Glutamatergic neuron (in vitro differentiated cells): ENCODE data around the gene PLA2G2F. TPM values are rescaled to one million over a fixed set of nuclear protein-coding genes. Genes with fewer than 3 reads are reported as not detected.

Source experiments
- DNase-seq: peaks from one replicate; pipeline ENCODE4 v3.0.0; 2022
- H3K27ac Mint-ChIP-seq: one replicate; pipeline ENCODE4 v1.8.0; 2020; ENCODE audit warnings: mild to moderate bottlenecking, mixed read lengths, inconsistent platforms; ENCODE audit not compliant: unreplicated experiment
- H3K27me3 Mint-ChIP-seq: one replicate; pipeline ENCODE4 v1.8.0; 2020; ENCODE audit warnings: mild to moderate bottlenecking, moderate library complexity, mixed read lengths, inconsistent platforms; ENCODE audit not compliant: unreplicated experiment
- H3K36me3 Mint-ChIP-seq: one replicate; pipeline ENCODE4 v1.8.0; 2020; ENCODE audit warnings: mild to moderate bottlenecking, mixed read lengths, inconsistent platforms; ENCODE audit not compliant: unreplicated experiment
- H3K4me1 Mint-ChIP-seq: one replicate; pipeline ENCODE4 v1.8.0; 2020; ENCODE audit warnings: mild to moderate bottlenecking, low read depth, mixed read lengths, inconsistent platforms; ENCODE audit not compliant: unreplicated experiment
- H3K4me3 Mint-ChIP-seq: one replicate; pipeline ENCODE4 v1.8.0; 2020; ENCODE audit warnings: mild to moderate bottlenecking, mixed read lengths, inconsistent platforms; ENCODE audit not compliant: unreplicated experiment
- H3K9me3 Mint-ChIP-seq: one replicate; pipeline ENCODE4 v1.8.0; 2020; ENCODE audit warnings: mild to moderate bottlenecking, moderate library complexity, mixed read lengths, inconsistent platforms; ENCODE audit not compliant: unreplicated experiment
- total RNA-seq: library from RNA; stranded (reverse); fragmentation: NEBNext Ultra II Directional; extraction: Animal tissue kit (Norgen Biotek cat#: 25700); gene quantifications from one replicate; pipeline ENCODE4 v1.2.1, GENCODE V29; 2021; ENCODE audit not compliant: unreplicated experiment
- TF ChIP-seq, protein P1 (sequence below): fragments of 200-600 bp; sonication (generic); IDR thresholded peaks from one replicate; pipeline ENCODE4 v1.5.0; 2021; ENCODE audit not compliant: partially characterized antibody, unreplicated experiment

The PLA2G2F gene
- total RNA-seq, 1 donor from 2014 or later = not detected

DNA sequence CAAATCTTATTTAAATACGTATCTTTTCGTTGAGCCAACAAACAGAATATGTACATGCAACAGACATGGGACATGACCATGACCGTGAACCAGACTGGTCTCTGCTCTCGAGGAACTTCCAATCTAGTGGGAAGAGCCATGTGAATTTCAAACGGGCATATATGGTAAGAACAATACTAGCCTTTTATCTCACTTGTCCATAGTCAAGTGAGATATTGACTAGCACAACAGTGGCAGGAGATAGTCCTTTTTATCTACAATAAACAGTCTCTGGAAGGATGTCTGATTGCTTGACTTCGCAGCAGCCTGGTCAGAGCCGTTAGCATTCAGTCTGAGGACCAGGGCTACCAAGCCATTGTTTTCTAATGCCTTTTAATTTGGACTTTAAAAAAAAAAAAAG is 59.8 kb downstream of the PLA2G2F start:
- TF ChIP-seq, protein P1, sequence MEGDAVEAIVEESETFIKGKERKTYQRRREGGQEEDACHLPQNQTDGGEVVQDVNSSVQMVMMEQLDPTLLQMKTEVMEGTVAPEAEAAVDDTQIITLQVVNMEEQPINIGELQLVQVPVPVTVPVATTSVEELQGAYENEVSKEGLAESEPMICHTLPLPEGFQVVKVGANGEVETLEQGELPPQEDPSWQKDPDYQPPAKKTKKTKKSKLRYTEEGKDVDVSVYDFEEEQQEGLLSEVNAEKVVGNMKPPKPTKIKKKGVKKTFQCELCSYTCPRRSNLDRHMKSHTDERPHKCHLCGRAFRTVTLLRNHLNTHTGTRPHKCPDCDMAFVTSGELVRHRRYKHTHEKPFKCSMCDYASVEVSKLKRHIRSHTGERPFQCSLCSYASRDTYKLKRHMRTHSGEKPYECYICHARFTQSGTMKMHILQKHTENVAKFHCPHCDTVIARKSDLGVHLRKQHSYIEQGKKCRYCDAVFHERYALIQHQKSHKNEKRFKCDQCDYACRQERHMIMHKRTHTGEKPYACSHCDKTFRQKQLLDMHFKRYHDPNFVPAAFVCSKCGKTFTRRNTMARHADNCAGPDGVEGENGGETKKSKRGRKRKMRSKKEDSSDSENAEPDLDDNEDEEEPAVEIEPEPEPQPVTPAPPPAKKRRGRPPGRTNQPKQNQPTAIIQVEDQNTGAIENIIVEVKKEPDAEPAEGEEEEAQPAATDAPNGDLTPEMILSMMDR = no peak
- no peak overlapping the region for H3K27ac Mint-ChIP-seq
- H3K4me1 Mint-ChIP-seq = peaks cover 3% of the 10 kb centered on the region
- H3K4me3 Mint-ChIP-seq = no peak overlapping the region
- H3K36me3 Mint-ChIP-seq = no peaks in the 10 kb centered on the region
- peaks cover 4% of the 10 kb centered on the region for H3K9me3 Mint-ChIP-seq
- peaks cover 2% of the 10 kb centered on the region for H3K27me3 Mint-ChIP-seq
- DNase-seq = no peak

DNA sequence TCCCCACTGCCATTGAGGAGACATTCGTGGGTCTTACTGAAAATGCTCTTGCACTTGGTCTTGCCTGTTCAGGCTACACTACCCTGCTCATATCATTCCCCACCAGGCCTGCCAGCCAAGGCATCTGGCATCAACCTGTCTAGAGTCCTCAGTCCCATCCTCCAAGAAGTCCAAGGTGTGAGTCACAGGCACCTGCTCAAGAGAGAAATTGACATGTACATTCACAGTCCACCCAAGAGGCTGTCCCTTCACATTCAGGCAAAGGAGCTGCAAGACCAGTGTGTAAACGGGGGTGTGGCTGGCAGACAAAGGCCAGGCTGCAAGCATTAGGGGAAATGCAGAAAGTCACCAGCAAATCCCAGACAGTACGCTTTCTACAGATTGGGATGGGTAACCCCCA is 60.3 kb downstream of the PLA2G2F start:
- Mint-ChIP-seq H3K9me3 (peaks cover 4% of the 10 kb centered on the region), H3K27me3 (peaks cover 2% of the 10 kb centered on the region), H3K4me1 (peaks cover 3% of the 10 kb centered on the region), H3K27ac (no peak overlapping the region), H3K4me3 (no peak overlapping the region), H3K36me3 (no peaks in the 10 kb centered on the region)
- DNase-seq = no peak
- TF ChIP-seq, protein P1 = no peak

DNA sequence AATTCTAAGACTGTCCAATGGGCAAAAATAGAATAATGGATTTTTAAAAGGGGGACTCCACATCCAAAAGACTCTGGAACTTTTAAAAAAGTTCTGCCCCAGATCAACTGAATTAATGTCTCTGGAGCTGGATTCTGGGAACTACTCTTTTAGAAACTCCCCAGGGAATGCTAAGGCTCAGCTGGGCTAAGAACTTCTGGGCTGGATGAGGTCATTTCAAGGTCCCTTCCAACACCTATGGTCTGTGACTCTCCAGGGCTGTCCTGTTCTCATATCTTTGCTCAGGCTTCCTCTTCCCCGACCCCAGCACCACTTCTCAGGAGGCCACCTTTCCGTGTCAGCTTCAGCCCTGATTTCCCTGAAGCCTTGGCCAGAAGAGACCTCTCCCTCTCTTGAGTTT is 60.7 kb downstream of the PLA2G2F start:
- DNase-seq = no peak
- peaks cover 2% of the 10 kb centered on the region for H3K27me3 Mint-ChIP-seq
- no peak overlapping the region for H3K27ac Mint-ChIP-seq
- TF ChIP-seq, protein P1 = no peak
- no peaks in the 10 kb centered on the region for H3K36me3 Mint-ChIP-seq
- no peak overlapping the region for H3K4me3 Mint-ChIP-seq
- peaks cover 4% of the 10 kb centered on the region for H3K9me3 Mint-ChIP-seq
- H3K4me1 Mint-ChIP-seq = peaks cover under 1% of the 10 kb centered on the region

Other genes starting within 250 kb of the PLA2G2F start
- not detected for gene PLA2G2E, start 215.7 kb upstream of the PLA2G2F start, total RNA-seq
- not detected for gene PLA2G2A, start 159.7 kb upstream of the PLA2G2F start, total RNA-seq
- gene PLA2G5, start 69.1 kb upstream of the PLA2G2F start, total RNA-seq = not detected
- gene PLA2G2D, start 19.8 kb upstream of the PLA2G2F start, total RNA-seq = not detected
- 0.49 TPM for gene UBXN10, start 46.8 kb downstream of the PLA2G2F start, total RNA-seq
- gene PLA2G2C, start 47.2 kb downstream of the PLA2G2F start, total RNA-seq = not detected
- gene VWA5B1, start 151.6 kb downstream of the PLA2G2F start, total RNA-seq = 0.10 TPM